ENCODE data around the gene PTGS2.

Gene PTGS2

DNA sequence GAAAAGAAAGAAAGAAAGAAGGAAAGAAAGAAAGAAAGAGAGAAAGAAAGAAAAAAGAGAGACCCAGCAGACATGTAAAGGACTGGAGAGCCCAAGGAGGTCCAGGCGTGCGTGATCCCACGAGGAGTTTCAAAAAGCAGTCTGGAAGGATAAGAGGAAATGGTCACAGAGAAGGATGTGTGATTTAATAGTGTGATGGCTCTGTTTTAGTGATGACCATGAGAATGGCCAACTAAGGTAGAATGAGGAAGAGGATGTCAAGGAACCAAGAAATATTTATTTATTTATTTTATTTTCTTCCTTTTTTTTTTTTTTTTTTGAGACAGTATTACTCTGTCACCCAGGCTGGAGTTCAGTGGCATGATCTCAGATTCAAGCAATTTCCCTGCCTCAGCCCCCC, 25.5 kb downstream of the PTGS2 start (continued):
- TF ChIP-seq, protein P1, sequence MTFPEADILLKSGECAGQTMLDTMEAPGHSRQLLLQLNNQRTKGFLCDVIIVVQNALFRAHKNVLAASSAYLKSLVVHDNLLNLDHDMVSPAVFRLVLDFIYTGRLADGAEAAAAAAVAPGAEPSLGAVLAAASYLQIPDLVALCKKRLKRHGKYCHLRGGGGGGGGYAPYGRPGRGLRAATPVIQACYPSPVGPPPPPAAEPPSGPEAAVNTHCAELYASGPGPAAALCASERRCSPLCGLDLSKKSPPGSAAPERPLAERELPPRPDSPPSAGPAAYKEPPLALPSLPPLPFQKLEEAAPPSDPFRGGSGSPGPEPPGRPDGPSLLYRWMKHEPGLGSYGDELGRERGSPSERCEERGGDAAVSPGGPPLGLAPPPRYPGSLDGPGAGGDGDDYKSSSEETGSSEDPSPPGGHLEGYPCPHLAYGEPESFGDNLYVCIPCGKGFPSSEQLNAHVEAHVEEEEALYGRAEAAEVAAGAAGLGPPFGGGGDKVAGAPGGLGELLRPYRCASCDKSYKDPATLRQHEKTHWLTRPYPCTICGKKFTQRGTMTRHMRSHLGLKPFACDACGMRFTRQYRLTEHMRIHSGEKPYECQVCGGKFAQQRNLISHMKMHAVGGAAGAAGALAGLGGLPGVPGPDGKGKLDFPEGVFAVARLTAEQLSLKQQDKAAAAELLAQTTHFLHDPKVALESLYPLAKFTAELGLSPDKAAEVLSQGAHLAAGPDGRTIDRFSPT (tag by site-specific recombination; IDR thresholded peaks at IDR 0.05), result no peak
- TF ChIP-seq ZBTB8A (tag by site-specific recombination; IDR thresholded peaks at IDR 0.05), result no peak
- TF ChIP-seq ZNF112 (tag by site-specific recombination; IDR thresholded peaks at IDR 0.05), result no peak
- no peak for TF ChIP-seq ZNF548 (tag by site-specific recombination; IDR thresholded peaks at IDR 0.05)
- TF ChIP-seq, protein P2, sequence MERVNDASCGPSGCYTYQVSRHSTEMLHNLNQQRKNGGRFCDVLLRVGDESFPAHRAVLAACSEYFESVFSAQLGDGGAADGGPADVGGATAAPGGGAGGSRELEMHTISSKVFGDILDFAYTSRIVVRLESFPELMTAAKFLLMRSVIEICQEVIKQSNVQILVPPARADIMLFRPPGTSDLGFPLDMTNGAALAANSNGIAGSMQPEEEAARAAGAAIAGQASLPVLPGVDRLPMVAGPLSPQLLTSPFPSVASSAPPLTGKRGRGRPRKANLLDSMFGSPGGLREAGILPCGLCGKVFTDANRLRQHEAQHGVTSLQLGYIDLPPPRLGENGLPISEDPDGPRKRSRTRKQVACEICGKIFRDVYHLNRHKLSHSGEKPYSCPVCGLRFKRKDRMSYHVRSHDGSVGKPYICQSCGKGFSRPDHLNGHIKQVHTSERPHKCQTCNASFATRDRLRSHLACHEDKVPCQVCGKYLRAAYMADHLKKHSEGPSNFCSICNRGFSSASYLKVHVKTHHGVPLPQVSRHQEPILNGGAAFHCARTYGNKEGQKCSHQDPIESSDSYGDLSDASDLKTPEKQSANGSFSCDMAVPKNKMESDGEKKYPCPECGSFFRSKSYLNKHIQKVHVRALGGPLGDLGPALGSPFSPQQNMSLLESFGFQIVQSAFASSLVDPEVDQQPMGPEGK (tag by site-specific recombination; IDR thresholded peaks at IDR 0.05), result no peak
- TF ChIP-seq, protein P3, sequence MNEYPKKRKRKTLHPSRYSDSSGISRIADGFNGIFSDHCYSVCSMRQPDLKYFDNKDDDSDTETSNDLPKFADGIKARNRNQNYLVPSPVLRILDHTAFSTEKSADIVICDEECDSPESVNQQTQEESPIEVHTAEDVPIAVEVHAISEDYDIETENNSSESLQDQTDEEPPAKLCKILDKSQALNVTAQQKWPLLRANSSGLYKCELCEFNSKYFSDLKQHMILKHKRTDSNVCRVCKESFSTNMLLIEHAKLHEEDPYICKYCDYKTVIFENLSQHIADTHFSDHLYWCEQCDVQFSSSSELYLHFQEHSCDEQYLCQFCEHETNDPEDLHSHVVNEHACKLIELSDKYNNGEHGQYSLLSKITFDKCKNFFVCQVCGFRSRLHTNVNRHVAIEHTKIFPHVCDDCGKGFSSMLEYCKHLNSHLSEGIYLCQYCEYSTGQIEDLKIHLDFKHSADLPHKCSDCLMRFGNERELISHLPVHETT (tag by site-specific recombination; IDR thresholded peaks at IDR 0.05), result no peak
- no peak for TF ChIP-seq ZBTB7A (tag by site-specific recombination; IDR thresholded peaks at IDR 0.05; ENCODE audit: low read depth)

DNA sequence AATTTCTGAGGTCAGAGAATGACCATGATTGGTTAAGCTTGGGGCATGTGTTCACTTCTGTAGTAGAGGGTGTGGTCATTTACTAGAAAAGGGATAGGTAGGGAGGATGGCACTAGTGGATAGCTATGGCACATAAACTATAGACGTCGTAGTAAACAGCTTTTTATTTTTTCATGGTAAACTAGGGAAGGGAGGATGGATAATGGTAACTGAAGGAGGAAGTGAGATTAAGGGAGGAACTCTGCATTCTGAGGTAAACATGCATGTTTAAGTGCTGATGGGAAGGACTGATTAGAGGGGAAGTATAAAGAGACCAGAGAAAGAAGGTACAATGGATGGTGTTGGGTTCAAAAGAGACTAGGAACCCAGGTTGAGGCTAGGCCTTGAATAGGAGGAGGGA, 26.9 kb downstream of the PTGS2 start:
- H3K4me3 ChIP-seq (ENCODE audit: low read depth, low read length), result no peak overlapping the region
- H3K36me3 ChIP-seq (ENCODE audit: control insufficient read depth in 2 of 2, insufficient read depth in 1 of 2, low read length in 2 of 2), result no peaks in the 10 kb centered on the region
- no peak overlapping the region for H3K27ac ChIP-seq (ENCODE audit: extremely low read depth, low read depth, low read length)
- ChIA-PET POLR2A (no interaction called here), CTCF (interaction anchor here (0.7 kb wide), 1 partner anchor 112 kb away, joined by 3 read pairs; no protein-coding TSS in a partner anchor)
- H3K9me3 ChIP-seq (ENCODE audit: control insufficient read depth, insufficient read depth, low read depth, low read length), result no peaks in the 10 kb centered on the region
- TF ChIP-seq ZNF544 (tag by site-specific recombination; IDR thresholded peaks at IDR 0.05) (no peak), SETDB1 (IDR thresholded peaks at IDR 0.05; ENCODE audit: insufficient read length, low read length) (no peak), WT1 (tag by site-specific recombination; IDR thresholded peaks at IDR 0.05) (no peak), ZNF658 (tag by site-specific recombination; IDR thresholded peaks at IDR 0.05) (no peak), ZNF837 (tag by site-specific recombination; IDR thresholded peaks at IDR 0.05) (no peak), ZNF76 (tag by site-specific recombination; IDR thresholded peaks at IDR 0.05; ENCODE audit: borderline replicate concordance, low read depth) (no peak), ZNF548 (tag by site-specific recombination; IDR thresholded peaks at IDR 0.05) (no peak), ZNF350 (tag by site-specific recombination; IDR thresholded peaks at IDR 0.05) (no peak), ZNF391 (tag by site-specific recombination; IDR thresholded peaks at IDR 0.05; ENCODE audit: borderline replicate concordance, low read depth) (no peak), ZNF404 (tag by site-specific recombination; IDR thresholded peaks at IDR 0.05) (no peak), ZNF776 (tag by site-specific recombination; IDR thresholded peaks at IDR 0.05; ENCODE audit: borderline replicate concordance) (no peak), GLIS1 (tag by site-specific recombination; IDR thresholded peaks at IDR 0.05) (no peak), SP3 (tag by site-specific recombination; IDR thresholded peaks at IDR 0.05) (no peak), ZNF707 (tag by site-specific recombination; IDR thresholded peaks at IDR 0.05) (no peak), ZFP69B (tag by site-specific recombination; IDR thresholded peaks at IDR 0.05) (no peak)
- TF ChIP-seq, protein P4, sequence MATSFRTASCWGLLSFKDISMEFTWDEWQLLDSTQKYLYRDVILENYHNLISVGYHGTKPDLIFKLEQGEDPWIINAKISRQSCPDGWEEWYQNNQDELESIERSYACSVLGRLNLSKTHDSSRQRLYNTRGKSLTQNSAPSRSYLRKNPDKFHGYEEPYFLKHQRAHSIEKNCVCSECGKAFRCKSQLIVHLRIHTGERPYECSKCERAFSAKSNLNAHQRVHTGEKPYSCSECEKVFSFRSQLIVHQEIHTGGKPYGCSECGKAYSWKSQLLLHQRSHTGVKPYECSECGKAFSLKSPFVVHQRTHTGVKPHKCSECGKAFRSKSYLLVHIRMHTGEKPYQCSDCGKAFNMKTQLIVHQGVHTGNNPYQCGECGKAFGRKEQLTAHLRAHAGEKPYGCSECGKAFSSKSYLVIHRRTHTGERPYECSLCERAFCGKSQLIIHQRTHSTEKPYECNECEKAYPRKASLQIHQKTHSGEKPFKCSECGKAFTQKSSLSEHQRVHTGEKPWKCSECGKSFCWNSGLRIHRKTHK (tag by site-specific recombination; IDR thresholded peaks at IDR 0.05), result no peak
- TF ChIP-seq, protein P5, sequence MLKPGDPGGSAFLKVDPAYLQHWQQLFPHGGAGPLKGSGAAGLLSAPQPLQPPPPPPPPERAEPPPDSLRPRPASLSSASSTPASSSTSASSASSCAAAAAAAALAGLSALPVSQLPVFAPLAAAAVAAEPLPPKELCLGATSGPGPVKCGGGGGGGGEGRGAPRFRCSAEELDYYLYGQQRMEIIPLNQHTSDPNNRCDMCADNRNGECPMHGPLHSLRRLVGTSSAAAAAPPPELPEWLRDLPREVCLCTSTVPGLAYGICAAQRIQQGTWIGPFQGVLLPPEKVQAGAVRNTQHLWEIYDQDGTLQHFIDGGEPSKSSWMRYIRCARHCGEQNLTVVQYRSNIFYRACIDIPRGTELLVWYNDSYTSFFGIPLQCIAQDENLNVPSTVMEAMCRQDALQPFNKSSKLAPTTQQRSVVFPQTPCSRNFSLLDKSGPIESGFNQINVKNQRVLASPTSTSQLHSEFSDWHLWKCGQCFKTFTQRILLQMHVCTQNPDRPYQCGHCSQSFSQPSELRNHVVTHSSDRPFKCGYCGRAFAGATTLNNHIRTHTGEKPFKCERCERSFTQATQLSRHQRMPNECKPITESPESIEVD (tag by site-specific recombination; IDR thresholded peaks at IDR 0.05), result no peak
- TF ChIP-seq, protein P6, sequence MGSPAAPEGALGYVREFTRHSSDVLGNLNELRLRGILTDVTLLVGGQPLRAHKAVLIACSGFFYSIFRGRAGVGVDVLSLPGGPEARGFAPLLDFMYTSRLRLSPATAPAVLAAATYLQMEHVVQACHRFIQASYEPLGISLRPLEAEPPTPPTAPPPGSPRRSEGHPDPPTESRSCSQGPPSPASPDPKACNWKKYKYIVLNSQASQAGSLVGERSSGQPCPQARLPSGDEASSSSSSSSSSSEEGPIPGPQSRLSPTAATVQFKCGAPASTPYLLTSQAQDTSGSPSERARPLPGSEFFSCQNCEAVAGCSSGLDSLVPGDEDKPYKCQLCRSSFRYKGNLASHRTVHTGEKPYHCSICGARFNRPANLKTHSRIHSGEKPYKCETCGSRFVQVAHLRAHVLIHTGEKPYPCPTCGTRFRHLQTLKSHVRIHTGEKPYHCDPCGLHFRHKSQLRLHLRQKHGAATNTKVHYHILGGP (tag by site-specific recombination; IDR thresholded peaks at IDR 0.05), result no peak
- no peaks in the 10 kb centered on the region for H3K4me1 ChIP-seq (ENCODE audit: control insufficient read depth, insufficient read depth, low read length)
